GM23338 (cell line): ENCODE results near the gene NKAIN2.

Source experiments
- EZH2phosphoT487 ChIP-seq: fragments of 200-600 bp; sonication (generic); IDR thresholded peaks from one replicate; pipeline ENCODE4 v1.8.1; 2018; ENCODE audit warnings: antibody characterized with exemption; ENCODE audit not compliant: unreplicated experiment
- POLR2AphosphoS5 ChIP-seq: IDR thresholded peaks from 2 replicates; pipeline ENCODE4 v1.6.1; 2016; ENCODE audit warnings: antibody characterized with exemption, low read depth
- REST ChIP-seq: IDR thresholded peaks from one replicate; pipeline ENCODE4 v1.6.1; 2018; ENCODE audit warnings: antibody characterized with exemption; ENCODE audit not compliant: unreplicated experiment
- TF ChIP-seq, protein P1 (sequence below), 2 experiments: fragments of 200-600 bp in 1 of 2; sonication (generic) in 1 of 2; conservative IDR thresholded peaks; 2 replicates each; pipeline versions ENCODE4 v1.5.1 to v1.6.1; 2016 to 2017; ENCODE audit warnings: antibody characterized with exemption in 2 of 2, low read depth in 2 of 2, mild to moderate bottlenecking in 2 of 2, moderate library complexity in 1 of 2

GRCh38 chr6:124823240-124824111 is 1019.8 kb downstream of the NKAIN2 start:
- TF ChIP-seq, protein P1, sequence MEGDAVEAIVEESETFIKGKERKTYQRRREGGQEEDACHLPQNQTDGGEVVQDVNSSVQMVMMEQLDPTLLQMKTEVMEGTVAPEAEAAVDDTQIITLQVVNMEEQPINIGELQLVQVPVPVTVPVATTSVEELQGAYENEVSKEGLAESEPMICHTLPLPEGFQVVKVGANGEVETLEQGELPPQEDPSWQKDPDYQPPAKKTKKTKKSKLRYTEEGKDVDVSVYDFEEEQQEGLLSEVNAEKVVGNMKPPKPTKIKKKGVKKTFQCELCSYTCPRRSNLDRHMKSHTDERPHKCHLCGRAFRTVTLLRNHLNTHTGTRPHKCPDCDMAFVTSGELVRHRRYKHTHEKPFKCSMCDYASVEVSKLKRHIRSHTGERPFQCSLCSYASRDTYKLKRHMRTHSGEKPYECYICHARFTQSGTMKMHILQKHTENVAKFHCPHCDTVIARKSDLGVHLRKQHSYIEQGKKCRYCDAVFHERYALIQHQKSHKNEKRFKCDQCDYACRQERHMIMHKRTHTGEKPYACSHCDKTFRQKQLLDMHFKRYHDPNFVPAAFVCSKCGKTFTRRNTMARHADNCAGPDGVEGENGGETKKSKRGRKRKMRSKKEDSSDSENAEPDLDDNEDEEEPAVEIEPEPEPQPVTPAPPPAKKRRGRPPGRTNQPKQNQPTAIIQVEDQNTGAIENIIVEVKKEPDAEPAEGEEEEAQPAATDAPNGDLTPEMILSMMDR (conservative IDR thresholded peaks at IDR 0.05; ENCODE audit: low read depth in 2 of 2), result no peak
- TF ChIP-seq REST, result no peak
- TF ChIP-seq POLR2AphosphoS5, result no peak
- no peak for TF ChIP-seq EZH2phosphoT487
